Fibroblast of the conjunctiva (primary cell): ENCODE measurements around the gene TMEM120B.
"Not testable (repeated sequence)": the region's sequence is repeated elsewhere in the genome, so short reads cannot be mapped to it uniquely, and the experiment has no call there.

Experiments used
- DNase-seq: peaks from one replicate; pipeline ENCODE4 v3.0.0-alpha.2; 2010; ENCODE audit warnings: low read depth

Gene TMEM120B

DNA sequence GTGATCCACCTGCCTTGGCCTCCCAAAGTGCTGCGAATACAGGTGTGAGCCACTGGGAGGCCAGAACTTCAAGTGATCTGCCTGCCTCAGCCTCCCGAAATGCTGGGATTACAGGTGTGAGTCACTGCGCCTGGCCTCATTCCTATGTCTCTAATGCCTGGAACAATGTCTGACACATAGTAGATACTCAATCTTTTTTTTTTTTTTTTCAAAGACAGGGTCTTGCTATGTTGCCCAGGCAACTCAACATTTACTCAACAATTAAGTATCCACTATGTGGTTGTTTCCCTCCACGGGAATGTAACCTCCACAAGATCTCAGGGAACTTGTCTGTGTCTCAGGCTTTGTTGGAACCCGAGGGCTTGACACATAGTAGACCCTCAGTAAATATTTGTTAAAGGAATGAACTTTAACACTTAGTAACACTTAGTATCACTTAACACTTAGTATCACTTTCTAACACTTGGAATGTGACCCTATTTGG is 3.0 kb upstream of the TMEM120B start:
- DNase-seq, result peak; percentile 16

- DNase-seq, result no peak
Measured at GRCh38 chr12:121711361-121712189, 977 bp upstream of the TMEM120B start.

DNA sequence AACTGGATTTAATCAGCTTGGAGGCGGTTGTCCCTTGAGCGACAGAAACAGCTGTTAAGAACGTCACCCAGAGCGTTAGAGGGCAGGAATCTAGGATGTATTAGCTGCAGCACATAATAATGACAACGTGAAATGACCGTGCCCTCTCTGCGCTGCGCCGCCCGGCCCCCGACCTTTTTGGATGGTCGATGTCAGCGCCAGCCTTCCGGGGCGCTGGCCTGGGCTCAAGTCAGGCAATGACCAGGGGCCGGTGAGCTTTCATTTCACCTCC is 427 bp upstream of the TMEM120B start:
- DNase-seq, result no peak

DNA sequence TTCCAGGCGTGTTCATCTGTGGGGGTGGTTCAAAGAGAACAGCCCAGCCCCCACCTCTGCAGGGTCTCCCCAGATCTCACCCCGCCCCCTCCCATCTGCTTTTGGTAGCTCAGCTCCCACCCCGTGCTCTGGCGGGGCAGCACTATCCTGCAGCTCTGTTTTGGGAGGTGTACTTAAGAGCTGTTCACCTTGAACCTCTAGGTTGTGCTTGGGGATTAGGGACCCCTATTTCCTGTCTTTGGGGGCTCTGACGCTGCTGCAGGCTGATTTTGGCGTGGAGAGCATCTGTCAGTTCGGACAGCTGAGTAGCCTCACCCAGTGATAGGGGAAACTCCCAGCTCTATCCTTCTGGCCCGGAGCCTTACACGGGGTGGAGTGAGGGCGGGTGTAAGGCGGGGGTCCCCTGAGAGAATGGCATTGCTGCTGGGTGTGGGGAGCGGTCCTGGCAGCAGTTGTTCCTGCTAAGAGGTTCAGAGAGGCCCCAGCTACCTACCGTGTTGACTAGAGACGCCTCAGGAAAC is 765 bp downstream of the TMEM120B start:
- DNase-seq, result no peak

DNA sequence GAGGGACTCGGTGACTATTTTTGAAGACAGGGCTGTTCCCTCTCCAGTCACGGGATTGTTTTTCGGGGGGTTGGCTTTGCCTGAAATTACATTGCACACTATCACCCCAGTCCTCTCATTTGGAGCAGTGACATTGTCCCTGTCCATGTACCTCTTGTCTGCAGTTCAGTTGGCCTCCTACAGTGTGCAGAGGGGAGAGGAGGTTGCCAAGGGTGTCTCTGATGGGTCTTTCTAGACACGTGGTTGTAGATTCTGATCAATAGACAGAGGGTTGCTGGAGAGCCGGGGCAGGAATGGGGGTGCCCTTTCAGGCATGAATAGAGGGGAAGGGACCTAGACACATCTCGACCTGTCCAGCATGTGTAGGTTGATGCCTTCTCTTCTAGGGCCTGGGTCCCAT is 1.2 kb downstream of the TMEM120B start:
- no peak for DNase-seq

- DNase-seq, result not testable (repeated sequence)
Measured at GRCh38 chr12:121715055-121715454, 2.5 kb downstream of the TMEM120B start.

DNA sequence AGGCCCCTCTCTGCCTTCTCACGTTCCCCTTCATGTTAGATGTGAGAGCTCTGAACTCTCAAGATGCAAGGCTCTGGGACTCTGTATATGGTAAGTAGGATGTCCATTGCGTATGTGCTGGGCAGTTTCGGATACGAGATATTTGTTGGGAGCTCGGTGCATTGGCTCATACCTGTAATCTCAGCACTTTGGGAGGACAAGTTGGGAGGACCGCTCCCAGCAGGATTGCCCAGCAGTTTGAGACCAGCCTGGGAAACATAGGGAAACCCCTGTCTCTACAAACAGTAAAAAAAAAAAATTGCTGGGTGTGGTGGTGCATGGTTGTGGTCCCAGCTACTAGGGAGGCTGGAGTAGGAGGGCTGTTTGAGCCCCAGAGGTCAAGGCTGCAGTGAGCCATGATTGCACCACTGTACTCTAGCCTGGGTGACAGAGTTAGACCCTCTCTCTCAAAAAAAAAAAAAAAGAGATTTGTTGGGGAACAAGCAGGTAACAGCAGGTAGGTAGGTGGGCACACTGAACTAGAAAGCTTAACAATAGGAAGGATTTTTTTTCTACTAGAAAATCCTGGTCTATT is 3.4 kb downstream of the TMEM120B start:
- no peak for DNase-seq

DNA sequence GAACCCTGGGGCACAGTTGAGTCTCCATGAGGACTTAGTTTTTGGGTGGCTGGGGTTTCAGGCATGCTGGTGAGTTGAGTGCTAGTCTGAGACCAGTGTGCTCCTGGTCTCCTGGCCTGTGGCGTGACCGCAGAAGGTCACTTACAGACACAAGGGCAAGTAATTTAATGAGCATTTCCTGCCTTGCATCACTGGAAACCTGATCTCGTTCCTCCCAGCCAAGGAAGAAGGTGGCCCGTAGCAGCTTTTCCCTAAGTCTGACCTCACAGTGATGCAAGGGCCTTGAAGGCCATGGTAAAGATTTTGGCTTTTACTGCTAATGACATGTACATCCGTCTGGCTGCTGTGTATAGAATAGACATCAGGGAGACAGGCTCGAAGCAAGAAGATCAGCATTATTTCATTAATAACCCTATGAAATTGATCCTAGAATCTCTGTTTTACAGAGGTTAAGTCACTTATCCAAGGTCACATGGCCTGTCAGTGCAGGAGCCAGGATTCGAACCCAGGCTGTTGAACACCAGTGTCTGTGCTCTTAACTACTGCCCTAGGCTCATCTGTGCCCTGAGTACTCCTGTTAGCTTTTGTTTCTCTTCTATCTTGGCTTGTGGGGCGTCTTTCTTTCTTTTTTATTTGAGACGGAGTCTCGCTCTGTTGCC is 4.6 kb downstream of the TMEM120B start:
- peak; percentile 87 for DNase-seq

DNA sequence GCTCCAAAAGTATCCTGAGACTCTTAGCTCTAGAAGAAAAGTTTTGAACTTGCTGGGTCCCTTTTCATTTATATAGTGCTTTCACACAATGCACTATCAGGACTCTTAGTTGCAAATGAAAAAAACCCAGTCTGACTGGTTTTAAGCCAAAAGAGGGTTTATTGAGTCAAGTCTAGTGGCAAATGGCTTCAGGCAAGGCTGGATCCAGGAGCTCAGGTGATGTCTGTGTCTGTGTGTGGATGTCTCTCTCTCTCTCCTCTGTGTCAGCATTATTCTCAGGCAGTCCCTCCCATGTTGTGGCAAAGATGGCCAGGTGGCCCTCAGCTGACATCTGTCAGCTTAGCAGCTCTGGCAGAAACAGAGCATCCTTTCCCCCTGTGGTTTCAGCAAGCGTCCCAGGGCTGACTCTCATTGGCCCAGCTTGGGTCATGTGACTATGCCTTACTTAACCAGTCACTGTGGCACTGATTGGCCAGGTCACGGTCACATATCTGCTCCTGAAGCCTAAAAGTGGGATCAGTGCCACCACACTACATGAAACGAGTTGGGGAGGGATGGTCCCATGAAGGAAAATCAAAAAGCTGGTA is 6.2 kb downstream of the TMEM120B start:
- no peak for DNase-seq

DNA sequence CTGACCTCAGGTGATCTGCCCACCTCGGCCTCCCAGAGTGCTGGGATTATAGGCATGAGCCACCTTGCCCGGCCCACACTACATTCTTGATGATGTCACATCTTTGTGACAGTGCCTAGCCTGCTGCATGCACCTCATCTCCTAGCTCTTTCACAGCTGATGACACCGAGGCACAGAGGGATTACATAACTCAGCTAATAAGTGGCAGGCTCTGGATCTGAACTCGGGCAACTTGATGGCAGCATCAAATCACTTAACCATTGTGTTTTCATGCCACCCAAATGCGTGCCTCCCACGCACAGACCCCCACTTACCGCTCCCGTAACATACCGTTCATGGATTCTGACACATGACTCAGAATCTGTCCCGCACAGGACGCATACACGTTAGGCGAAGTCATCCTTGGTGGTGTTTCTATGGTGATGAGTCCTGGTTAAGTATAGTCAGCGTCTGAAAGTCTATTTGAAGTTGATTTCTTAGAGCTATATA is 7.4 kb downstream of the TMEM120B start:
- peak; percentile 43 for DNase-seq

GRCh38 chr12:121720762-121721161 is 8.2 kb downstream of the TMEM120B start:
- DNase-seq, result no peak

GRCh38 chr12:121722511-121722910 is 10.0 kb downstream of the TMEM120B start:
- DNase-seq, result no peak

DNA sequence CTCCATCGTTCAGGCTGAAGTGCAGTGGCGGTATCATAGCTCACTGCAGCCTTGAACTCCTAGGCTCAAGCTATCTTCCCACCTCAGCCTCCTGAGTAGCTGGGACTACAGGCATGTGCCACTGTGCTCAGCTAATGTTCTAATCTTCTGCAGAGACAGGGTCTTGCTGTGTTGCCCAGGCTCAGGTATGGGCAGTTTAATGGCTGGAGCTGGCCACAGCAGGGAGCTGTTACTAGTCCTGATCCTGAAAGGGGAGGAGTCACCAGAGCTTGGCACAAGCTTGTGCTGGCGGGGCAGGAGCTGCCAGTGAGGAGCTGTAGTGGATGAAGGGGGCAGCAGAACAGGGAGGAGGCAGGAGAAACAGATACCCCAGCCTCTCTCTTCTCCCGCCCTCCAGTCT is 10.6 kb downstream of the TMEM120B start:
- no peak for DNase-seq

DNA sequence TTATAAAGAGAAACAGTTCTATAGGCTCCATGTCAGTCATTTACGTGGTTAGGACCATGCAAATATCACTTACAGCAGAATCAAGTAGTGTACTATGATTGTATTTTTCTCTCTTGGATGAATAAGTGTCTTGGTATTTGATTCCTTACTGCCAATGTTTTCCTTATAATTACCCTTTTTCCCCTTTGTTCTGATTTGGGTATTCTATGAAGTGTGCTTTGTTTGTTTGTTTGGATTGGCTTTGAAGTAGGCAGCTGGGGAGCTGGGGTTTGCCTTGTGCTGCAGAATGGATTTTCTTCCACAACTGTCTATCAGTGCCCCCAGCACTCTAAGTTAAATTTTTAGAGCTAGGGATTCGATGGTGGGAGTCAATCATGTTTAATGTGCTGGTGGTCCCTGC is 12.4 kb downstream of the TMEM120B start:
- DNase-seq, result no peak

DNA sequence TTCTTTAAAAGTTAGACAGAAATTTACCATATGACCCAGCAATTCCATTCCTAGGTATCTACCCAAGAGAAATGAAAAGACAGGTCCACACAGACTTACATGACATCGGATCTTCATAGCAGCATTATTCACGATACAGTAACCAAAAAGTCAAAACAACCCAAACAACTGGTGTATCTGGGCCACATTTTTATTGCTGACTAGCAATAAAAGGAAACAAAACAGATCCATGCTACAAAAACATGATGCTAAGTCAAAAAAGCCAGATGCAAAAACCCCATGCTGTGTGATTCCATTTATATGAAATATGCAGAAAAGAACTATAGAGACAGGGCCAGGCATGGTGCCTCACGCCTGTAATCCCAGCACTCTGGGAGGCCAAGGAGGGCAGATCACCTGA is 12.9 kb downstream of the TMEM120B start:
- no peak for DNase-seq

DNA sequence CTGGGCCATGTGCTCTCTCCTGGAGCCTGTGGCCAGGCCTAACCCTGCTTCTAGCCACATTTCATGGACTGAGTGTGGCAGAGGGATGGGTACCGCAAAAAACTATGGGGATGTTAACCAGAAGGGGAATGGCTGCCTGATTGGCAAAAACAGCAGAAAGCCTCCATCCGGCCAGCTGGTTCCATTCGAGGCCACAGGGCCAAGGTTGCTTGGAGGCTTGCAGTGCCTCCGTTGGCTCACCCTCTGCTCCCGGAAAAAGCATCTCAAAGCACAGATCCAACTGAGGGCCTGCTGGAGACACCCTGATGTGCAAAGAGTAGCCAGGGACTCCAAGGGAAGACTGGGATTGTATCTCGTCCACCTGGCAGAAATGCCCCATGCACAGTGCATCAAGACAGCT is 16.5 kb downstream of the TMEM120B start:
- no peak for DNase-seq

DNA sequence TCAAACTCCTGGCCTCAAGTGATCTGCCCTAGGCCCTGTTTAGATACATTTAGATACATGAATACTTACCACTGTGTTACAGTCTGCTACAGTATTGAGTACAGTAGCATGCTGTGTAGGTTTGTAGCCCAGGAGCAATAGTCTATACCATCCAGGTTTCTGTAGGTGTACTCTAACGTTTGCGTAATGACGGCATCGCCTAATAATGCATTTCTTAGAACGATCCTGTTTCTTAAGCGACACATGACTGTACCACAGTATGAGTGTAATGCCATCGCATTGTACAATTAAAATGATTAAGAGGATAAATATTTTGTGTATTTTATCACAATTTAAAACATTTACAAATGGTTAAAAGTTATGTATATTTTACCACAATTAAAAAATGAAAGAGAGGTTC is 18.9 kb downstream of the TMEM120B start:
- no peak for DNase-seq

GRCh38 chr12:121733849-121734248 is 21.3 kb downstream of the TMEM120B start:
- DNase-seq, result no peak

- no peak for DNase-seq
Measured at GRCh38 chr12:121738340-121738858, 25.8 kb downstream of the TMEM120B start.

- DNase-seq, result no peak
Measured at GRCh38 chr12:121740847-121741246, 28.3 kb downstream of the TMEM120B start.

- DNase-seq, result no peak
Measured at GRCh38 chr12:121741743-121742142, 29.2 kb downstream of the TMEM120B start.

DNA sequence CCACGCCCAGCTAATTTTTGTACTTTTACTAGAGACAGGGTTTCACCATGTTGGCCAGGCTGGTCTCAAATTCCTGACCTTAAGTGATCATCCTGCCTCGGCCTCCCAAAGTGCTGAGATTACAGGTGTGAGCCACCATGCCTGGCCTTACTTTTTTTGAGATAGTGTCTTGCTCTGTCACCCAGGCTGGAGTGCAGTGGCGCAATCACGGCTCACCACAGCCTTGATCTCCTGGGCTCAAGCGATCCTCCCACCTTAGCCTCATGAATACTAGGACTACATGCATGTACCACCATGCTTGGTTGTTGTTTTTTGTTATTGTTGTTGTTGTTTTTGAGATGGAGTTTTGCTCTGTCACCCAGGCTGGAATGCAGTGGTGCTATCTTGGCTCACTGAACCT is 33.0 kb downstream of the TMEM120B start:
- DNase-seq, result not testable (repeated sequence)
